ENCODE results near the gene MYLK4. TPM values are rescaled to one million over a fixed set of nuclear protein-coding genes. Genes with fewer than 3 reads are reported as not detected.

The MYLK4 gene
- total RNA-seq, 2 donors from 2014 or later, result 0.68 to 2.0 TPM

DNA sequence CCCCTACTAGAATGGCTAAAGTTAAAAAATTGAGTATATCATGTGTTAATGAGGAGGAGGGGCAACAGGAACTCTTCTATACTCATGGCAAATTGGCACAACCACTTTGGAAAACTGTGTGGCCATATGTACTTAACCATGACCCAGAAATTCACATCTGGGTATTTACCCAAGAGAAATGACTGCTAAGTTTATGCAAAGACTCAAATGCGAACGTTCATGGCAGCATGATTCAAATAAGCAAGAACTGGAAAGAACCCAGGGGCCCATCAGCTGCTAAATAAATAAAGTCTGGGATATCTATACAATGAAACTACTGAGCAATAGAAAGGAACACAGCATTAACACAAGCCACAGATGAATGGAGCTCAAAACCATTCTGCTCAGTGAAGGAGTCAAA is 107.6 kb downstream of the MYLK4 start:
- Histone ChIP-seq H3K36me3 (no peaks in the 10 kb centered on the region), H3K27ac (no peak overlapping the region), H3K27me3 (replicated peaks; ENCODE audit: insufficient read depth) (no peaks in the 10 kb centered on the region), H3K4me1 (ENCODE audit: control insufficient read depth in 1 of 2, low read depth in 2 of 2) (peaks cover 0 to 44% of the 10 kb centered on the region in 2 donors), H3K9me3 (no peaks in the 10 kb centered on the region), H3K4me3 (no peak overlapping the region)
- ATAC-seq (ENCODE audit: insufficient number of reproducible peaks, low FRiP score, low read depth) (no peak), DNase-seq (ENCODE audit: low spot score) (no peak)
- TF ChIP-seq, protein P1, sequence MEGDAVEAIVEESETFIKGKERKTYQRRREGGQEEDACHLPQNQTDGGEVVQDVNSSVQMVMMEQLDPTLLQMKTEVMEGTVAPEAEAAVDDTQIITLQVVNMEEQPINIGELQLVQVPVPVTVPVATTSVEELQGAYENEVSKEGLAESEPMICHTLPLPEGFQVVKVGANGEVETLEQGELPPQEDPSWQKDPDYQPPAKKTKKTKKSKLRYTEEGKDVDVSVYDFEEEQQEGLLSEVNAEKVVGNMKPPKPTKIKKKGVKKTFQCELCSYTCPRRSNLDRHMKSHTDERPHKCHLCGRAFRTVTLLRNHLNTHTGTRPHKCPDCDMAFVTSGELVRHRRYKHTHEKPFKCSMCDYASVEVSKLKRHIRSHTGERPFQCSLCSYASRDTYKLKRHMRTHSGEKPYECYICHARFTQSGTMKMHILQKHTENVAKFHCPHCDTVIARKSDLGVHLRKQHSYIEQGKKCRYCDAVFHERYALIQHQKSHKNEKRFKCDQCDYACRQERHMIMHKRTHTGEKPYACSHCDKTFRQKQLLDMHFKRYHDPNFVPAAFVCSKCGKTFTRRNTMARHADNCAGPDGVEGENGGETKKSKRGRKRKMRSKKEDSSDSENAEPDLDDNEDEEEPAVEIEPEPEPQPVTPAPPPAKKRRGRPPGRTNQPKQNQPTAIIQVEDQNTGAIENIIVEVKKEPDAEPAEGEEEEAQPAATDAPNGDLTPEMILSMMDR (IDR thresholded peaks at IDR 0.05), result no peak

DNA sequence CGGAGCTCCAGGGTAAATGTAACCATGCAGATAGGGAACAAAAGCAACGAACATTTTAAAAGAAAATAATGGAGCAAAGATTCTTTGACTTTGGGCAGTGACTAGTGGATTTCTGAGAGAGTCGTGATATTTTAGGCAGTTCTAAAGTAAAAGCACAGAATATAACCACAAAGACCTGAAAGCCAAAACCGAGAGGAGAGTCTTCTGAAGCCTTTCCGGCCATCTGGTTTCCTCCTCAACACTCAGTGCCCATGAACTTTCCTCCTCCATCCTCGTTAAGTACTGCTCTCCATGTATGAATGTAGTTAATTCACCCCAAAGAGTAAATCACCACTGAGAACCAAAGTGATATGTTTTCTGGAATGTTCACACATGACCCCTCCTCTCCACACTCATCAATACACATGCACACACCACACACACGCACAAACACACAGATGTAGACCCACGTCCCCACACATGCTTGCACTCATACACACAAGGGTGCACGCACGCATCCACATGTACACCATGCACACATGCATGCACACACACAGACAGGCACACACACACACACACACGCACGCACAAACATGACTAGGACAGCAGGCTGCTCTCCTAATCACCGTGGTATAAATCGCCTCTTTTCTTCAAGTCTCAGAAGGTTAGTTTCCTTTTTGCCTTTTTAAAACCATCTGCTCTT is 109.5 kb downstream of the MYLK4 start:
- peak overlapping the region in 1 of 2 donors; percentile 51 for H3K27ac ChIP-seq
- H3K36me3 ChIP-seq, result no peaks in the 10 kb centered on the region
- H3K4me1 ChIP-seq (ENCODE audit: control insufficient read depth in 1 of 2, low read depth in 2 of 2), result peaks cover 0 to 31% of the 10 kb centered on the region in 2 donors
- no peak overlapping the region for H3K4me3 ChIP-seq
- TF ChIP-seq, protein P1 (IDR thresholded peaks at IDR 0.05), result no peak
- no peaks in the 10 kb centered on the region for H3K27me3 ChIP-seq (replicated peaks; ENCODE audit: insufficient read depth)
- DNase-seq (ENCODE audit: low spot score), result no peak
- ATAC-seq (ENCODE audit: insufficient number of reproducible peaks, low FRiP score, low read depth), result no peak
- H3K9me3 ChIP-seq, result no peaks in the 10 kb centered on the region

DNA sequence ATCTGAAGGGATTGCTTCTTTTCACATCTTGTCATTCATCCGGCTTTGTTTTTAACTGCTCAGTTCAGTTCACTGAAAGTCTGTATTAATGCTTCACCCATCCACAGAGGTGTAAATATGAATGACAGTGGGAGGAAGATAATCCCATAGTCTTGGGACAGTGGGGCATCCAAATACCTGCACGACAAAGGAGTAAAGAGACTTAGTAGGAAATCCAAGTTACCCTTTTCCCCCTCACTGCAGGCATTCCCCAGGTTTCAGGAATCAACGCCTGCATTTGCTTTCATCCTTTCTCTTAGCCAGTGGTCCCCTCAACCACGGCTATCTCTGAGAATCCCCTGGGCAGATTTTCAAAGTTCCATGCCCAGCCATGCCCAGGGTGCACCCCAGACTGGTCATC is 110.2 kb downstream of the MYLK4 start:
- H3K4me3 ChIP-seq, result no peak overlapping the region

GRCh38 chr6:2639896-2640295 is 110.8 kb downstream of the MYLK4 start:
- DNase-seq (ENCODE audit: low spot score), result no peak
- TF ChIP-seq, protein P1 (IDR thresholded peaks at IDR 0.05), result no peak
- peaks cover 0 to 33% of the 10 kb centered on the region in 2 donors for H3K4me1 ChIP-seq (ENCODE audit: control insufficient read depth in 1 of 2, low read depth in 2 of 2)
- peak overlapping the region; percentile 33 for H3K4me3 ChIP-seq
- no peaks in the 10 kb centered on the region for H3K27me3 ChIP-seq (replicated peaks; ENCODE audit: insufficient read depth)
- ATAC-seq (ENCODE audit: insufficient number of reproducible peaks, low FRiP score, low read depth), result no peak
- no peaks in the 10 kb centered on the region for H3K9me3 ChIP-seq
- H3K36me3 ChIP-seq, result no peaks in the 10 kb centered on the region
- peak overlapping the region in 1 of 2 donors; percentile 24 for H3K27ac ChIP-seq

More for the DNA sequence above, 110.2 kb downstream of the MYLK4 start:
- Histone ChIP-seq H3K27me3 (replicated peaks; ENCODE audit: insufficient read depth) (no peaks in the 10 kb centered on the region), H3K36me3 (no peaks in the 10 kb centered on the region), H3K4me1 (ENCODE audit: control insufficient read depth in 1 of 2, low read depth in 2 of 2) (peaks cover 0 to 28% of the 10 kb centered on the region in 2 donors), H3K9me3 (no peaks in the 10 kb centered on the region), H3K27ac (peak overlapping the region in 1 of 2 donors; percentile 51)
- ATAC-seq (ENCODE audit: insufficient number of reproducible peaks, low FRiP score, low read depth), result no peak
- DNase-seq (ENCODE audit: low spot score), result no peak
- TF ChIP-seq, protein P1 (IDR thresholded peaks at IDR 0.05), result no peak

DNA sequence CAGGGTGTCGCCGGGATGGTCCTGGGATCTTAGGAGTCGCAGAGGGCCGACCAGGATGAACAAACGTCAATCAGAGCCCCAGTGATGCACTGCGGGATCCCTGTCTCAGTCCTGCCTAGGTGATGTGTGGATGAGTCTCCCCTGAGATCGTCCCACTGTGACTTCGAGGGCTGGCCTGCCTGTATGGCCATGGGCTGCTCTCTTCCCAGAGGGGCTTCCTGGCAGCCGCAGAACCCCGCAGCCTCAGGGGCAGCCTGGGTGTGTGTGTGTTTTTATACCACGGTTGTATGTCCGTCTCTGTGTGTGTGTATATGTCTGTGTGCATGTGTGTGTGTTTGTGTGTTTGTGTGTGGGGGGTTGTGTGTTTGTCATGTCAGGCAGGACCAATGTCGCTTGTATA is 111.6 kb downstream of the MYLK4 start:
- DNase-seq (ENCODE audit: low spot score), result no peak
- H3K4me3 ChIP-seq, result no peak overlapping the region
- TF ChIP-seq, protein P1 (IDR thresholded peaks at IDR 0.05), result no peak

More for the DNA sequence above, 111.6 kb downstream of the MYLK4 start:
- no peaks in the 10 kb centered on the region for H3K9me3 ChIP-seq
- no peaks in the 10 kb centered on the region for H3K36me3 ChIP-seq
- H3K27me3 ChIP-seq (replicated peaks; ENCODE audit: insufficient read depth), result no peaks in the 10 kb centered on the region
- peaks cover 0 to 35% of the 10 kb centered on the region in 2 donors for H3K4me1 ChIP-seq (ENCODE audit: control insufficient read depth in 1 of 2, low read depth in 2 of 2)
- no peak overlapping the region for H3K27ac ChIP-seq
- no peak for ATAC-seq (ENCODE audit: insufficient number of reproducible peaks, low FRiP score, low read depth)
